ENCODE data around the gene SURF2. TPM values are rescaled to one million over a fixed set of nuclear protein-coding genes. Genes with fewer than 3 reads are reported as not detected.
A peak's percentile ranks its signal among the peaks of the same experiment; 100 is the strongest.

SURF2 gene
- total RNA-seq, 1 experiment from 2014 or later: 42.0 TPM

GRCh38 chr9:133367778-133368177 is 11.4 kb downstream of the SURF2 start:
- Histone ChIP-seq H3K4me1 (ENCODE audit: insufficient read depth, low read length, poor library complexity, severe bottlenecking) (no peaks in the 10 kb centered on the region), H3K4me3 (ENCODE audit: low read depth, low read length, poor library complexity, severe bottlenecking) (no peak overlapping the region), H3K27ac (ENCODE audit: low read depth, low read length, poor library complexity, severe bottlenecking) (no peak overlapping the region), H3K36me3 (ENCODE audit: insufficient read depth, low read length, poor library complexity, severe bottlenecking) (peaks cover 67% of the 10 kb centered on the region), H3K27me3 (replicated peaks; ENCODE audit: insufficient read depth, low read depth, low read length, poor library complexity) (no peaks in the 10 kb centered on the region), H3K9me3 (ENCODE audit: low read depth, low read length, poor library complexity, severe bottlenecking) (no peaks in the 10 kb centered on the region)
- TF ChIP-seq EZH2 (IDR thresholded peaks at IDR 0.05; ENCODE audit: borderline replicate concordance, low read depth, low read length, poor library complexity, severe bottlenecking): no peak
- no peak for TF ChIP-seq CTCF (conservative IDR thresholded peaks at IDR 0.05; ENCODE audit: low read depth, low read length)
- BruUV-seq (replicated peaks): no TSS peak
- ChIA-PET POLR2A (ENCODE audit: low non-redundant PET) (interaction anchor here (0.7 kb wide), 1 partner anchor 19 kb away, joined by 3 read pairs; no protein-coding TSS in a partner anchor), CTCF (no interaction called here)
- no peak for DNase-seq (ENCODE audit: low spot score)
- intact Hi-C loops (cut with micrococcal nuclease; ENCODE audit: unreplicated experiment): no loop called here

- intact Hi-C loops (cut with micrococcal nuclease; ENCODE audit: unreplicated experiment): no loop called here
- no peak overlapping the region for H3K4me3 ChIP-seq (ENCODE audit: low read depth, low read length, poor library complexity, severe bottlenecking)
- DNase-seq (ENCODE audit: low spot score): peak; percentile 20
- POLR2A ChIA-PET (ENCODE audit: low non-redundant PET): no interaction called here
- H3K4me1 ChIP-seq (ENCODE audit: insufficient read depth, low read length, poor library complexity, severe bottlenecking): no peaks in the 10 kb centered on the region
- H3K27ac ChIP-seq (ENCODE audit: low read depth, low read length, poor library complexity, severe bottlenecking): no peak overlapping the region
- H3K36me3 ChIP-seq (ENCODE audit: insufficient read depth, low read length, poor library complexity, severe bottlenecking): peaks cover 67% of the 10 kb centered on the region
- no TSS peak for BruUV-seq (replicated peaks)
- TF ChIP-seq EZH2 (IDR thresholded peaks at IDR 0.05; ENCODE audit: borderline replicate concordance, low read depth, low read length, poor library complexity, severe bottlenecking) (no peak), CTCF (conservative IDR thresholded peaks at IDR 0.05; ENCODE audit: low read depth, low read length) (no peak)
- H3K9me3 ChIP-seq (ENCODE audit: low read depth, low read length, poor library complexity, severe bottlenecking): no peaks in the 10 kb centered on the region
- CTCF ChIA-PET: no interaction called here
- H3K27me3 ChIP-seq (replicated peaks; ENCODE audit: insufficient read depth, low read depth, low read length, poor library complexity): no peaks in the 10 kb centered on the region
Observed at GRCh38 chr9:133368249-133368881, 12.0 kb downstream of the SURF2 start.

GRCh38 chr9:133369422-133369821 is 13.1 kb downstream of the SURF2 start:
- Histone ChIP-seq H3K9me3 (ENCODE audit: low read depth, low read length, poor library complexity, severe bottlenecking) (no peaks in the 10 kb centered on the region), H3K27me3 (replicated peaks; ENCODE audit: insufficient read depth, low read depth, low read length, poor library complexity) (no peaks in the 10 kb centered on the region), H3K36me3 (ENCODE audit: insufficient read depth, low read length, poor library complexity, severe bottlenecking) (peaks cover 66% of the 10 kb centered on the region), H3K4me3 (ENCODE audit: low read depth, low read length, poor library complexity, severe bottlenecking) (no peak overlapping the region), H3K27ac (ENCODE audit: low read depth, low read length, poor library complexity, severe bottlenecking) (no peak overlapping the region), H3K4me1 (ENCODE audit: insufficient read depth, low read length, poor library complexity, severe bottlenecking) (no peaks in the 10 kb centered on the region)
- intact Hi-C loops (cut with micrococcal nuclease; ENCODE audit: unreplicated experiment): no loop called here
- no peak for DNase-seq (ENCODE audit: low spot score)
- CTCF ChIA-PET: no interaction called here
- POLR2A ChIA-PET (ENCODE audit: low non-redundant PET): no interaction called here
- TF ChIP-seq EZH2 (IDR thresholded peaks at IDR 0.05; ENCODE audit: borderline replicate concordance, low read depth, low read length, poor library complexity, severe bottlenecking) (no peak), CTCF (conservative IDR thresholded peaks at IDR 0.05; ENCODE audit: low read depth, low read length) (no peak)
- no TSS peak for BruUV-seq (replicated peaks)
